HG02678 (cell line): ENCODE data around the gene HOXA10.

Experiments
- ATAC-seq: cut with Tn5 transposase; IDR thresholded peaks from one replicate; pipeline ENCODE4 v1.9.1; 2021; ENCODE audit warnings: mild to moderate bottlenecking, moderate library complexity; ENCODE audit not compliant: unreplicated experiment

HOXA10 gene

DNA sequence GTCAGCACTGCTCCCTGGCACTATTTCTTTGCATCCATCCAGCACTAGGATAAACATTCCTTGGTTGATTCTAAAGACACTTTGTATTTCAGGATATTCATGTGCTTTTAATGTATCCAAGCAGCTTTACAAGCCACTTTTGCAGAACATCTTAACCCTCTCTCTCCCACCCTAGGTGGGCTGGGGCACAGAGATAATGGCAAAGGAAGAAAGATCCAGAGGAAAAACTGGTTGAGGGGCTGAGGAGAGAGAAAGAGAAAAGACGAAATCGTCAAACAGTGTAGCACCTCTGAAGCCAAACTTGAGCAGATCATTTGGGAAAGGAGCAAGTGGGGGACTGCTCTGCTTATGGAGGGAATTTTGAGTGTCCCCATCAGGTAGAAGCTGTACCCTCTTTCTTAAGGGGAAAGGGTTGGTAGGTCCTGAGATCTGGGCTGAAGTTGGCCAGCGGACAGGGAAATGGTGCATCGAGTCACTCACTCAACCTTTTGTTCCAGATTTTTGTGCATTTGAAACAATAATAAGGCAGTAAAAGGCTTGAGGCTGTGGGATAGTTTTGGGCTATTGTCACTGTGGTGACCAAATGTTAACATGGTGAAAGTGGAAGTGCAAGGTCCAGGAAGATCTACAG is 30.0 kb upstream of the HOXA10 start:
- no peak for ATAC-seq

DNA sequence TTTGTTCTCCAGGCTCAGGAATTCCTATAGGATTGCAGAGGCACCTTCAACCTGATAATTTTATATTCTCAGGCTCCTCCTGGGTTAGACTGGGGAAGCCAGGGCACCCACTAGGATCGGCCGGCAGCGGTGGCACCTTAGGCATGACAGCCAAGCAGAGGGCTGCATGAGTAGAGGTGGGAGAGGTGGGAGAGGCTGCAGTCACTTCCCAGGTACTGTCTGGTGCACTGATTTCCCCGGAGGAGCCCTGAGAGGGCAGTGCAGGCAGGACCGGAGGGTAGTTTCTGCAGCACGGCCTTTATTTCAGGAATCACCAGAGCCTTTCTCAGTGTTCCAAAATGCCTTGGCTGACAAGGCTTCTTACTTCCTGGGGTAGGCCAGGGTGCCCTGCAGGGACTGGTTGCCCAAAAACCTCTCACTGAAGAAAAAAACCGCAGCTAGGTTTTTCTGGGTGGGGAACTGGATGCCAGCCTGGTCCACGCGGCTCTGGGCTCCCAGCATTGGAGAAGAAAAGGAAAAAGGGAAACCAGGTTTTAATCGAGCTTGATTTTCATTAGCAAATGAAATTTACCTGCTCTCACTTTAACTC is 29.3 kb upstream of the HOXA10 start:
- no peak for ATAC-seq

DNA sequence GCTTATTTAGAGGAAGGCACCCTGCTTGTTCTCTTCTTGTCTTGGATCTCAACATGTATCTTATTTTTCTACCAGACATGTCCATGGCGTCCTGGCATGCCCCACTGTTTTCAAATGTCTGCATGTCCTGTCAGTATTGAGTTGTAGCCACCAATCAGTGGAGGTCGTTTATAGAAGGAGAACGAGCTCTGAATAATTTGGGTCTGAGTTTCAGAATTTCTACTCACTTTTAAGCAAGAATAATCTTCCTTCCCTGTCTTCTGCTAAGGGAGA is 28.7 kb upstream of the HOXA10 start:
- ATAC-seq, result no peak

DNA sequence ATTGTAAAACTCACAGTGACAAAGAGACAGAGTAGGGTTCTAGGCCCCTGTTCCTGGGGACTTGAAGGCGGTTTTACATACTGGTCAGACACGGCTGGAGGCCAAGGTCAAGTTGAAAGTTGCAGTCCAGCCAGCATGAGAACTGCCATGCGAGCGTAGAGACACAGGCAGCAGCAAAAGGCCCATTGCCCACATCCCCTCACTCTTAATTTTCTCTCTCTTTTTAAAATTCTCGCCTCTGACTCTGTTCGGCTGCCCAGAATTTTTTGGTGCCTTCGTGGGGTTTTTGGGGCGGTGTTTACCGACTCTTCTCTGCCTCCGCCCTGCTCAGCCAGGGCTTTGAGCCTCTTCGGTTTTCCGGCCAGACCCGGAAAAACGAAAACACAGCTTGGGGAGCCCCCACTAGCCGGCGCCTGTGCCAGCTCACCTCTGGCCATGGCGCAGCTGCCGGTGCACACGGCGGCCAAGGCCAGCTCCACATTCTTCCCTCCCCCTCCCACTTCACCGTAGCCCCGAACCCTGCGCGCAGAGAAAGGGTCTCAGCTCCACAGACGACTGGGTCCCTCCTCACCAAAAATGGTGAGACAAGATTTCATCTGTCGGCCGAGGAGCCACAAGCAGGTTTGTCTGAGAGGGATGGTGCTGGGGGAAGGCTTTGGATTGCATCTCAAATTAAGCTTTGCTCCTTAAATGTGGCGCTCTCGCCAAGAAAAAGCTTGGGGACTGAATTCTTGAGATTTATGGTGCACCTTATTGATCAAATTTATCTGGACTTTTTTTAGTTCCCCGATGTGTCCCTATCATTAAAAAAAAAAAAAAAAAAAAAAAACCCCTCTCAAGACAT is 28.1 kb upstream of the HOXA10 start:
- no peak for ATAC-seq

DNA sequence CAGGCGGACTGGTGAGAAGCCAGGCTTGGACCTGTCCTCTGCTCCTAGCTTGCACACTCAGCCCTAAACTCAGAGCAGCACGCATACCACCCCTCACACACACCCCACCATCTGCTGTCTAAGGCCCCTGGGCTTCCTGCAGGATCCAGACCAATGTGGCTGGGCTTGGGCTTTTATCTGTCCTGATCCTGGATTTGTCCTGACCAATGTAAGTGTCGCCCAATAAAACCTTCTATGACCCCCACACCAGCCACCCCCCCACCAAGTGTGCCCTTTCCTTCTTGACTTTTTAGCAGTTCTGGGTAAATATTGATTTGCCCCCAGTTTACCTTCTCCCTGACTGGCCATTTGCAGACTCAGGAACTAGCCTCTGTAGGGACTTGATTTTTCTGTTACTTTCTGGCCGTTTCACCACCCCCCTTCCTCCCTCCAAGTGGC is 27.5 kb upstream of the HOXA10 start:
- ATAC-seq, result no peak

DNA sequence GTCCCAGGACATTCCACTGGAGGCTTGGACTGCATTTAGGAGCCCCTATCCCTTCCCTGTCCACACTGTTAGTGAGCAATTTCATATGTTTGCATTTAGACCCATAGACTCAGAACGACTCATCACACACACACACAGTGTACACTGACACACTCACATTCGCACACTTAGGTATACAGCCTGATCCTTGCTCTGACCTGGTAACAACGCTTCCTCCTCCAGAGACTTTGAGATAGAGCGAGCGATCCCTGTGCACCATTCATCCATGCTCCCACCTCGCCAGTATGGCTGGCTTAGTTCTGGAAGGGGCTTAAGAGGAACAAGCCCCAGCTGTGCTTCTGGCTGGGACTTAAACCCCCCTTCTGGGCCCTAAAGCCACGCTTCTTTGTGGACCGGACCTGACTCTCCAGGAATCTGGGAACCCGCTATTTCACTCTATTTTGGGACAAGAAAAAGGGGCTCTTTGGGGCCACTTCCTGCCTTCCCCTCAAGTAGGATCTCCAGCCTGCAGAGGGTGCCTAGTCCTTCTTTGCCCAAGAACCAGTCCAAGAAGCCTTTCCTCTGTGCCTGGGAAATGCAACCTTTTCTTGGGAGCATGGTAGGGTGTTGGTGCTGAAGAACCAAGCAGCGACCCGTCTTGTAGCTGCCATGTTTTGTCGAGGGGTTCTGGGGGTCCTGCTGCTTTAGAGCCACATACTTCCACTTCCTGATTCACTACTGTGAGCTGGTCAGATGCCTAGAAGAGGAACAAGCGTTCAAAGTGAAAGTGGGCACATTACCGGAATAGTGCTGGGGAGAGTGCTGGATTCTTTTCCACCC is 26.9 kb upstream of the HOXA10 start:
- no peak for ATAC-seq

DNA sequence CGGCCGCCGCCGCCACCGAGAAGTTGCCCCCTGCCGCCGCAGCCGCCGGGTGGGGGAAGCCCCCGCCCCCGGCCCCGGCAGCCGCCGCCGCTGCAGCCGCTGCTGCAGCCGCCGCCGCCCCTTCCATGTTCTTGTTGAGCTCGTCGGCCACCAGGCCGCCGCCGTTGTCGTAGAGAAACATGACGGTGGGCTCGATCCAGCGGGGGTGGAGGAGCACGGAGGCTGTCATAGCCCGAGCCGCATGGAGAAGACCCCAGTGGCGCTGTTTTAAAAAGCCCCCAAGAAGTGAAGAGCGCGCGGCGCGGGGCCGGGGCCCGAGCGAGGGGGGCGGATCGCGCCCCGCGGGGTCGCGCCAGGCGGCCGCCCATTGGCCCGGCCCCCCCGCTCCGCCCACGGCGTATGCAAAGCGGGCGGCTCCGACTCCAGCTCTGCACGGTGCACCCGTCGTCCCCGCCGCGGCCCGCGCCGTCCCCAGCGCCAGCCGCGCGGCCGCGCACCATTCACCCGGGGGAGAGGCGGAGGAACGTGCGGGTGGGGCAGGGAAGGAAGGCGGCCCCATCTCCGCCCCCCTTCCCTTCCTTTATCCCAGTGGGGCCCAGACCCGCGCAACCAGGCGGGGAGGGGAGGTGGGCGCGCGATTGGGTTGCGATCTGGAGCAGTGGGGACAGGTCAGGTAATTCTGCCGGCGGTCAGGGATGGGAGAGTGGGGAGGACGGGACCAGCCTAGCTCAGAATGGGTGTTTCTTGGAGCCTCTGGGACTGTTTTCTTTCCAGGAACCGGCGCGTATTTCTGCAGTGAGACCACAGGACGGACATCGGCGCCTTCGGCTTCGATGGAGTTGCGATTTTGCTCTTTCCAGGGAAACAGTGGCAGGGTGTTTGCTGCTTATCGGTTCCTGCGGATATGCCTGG is 26.0 kb upstream of the HOXA10 start, which contains the start of gene HOXA13:
TSS of gene HOXA13 (minus strand) at position 243 of the 912 bp plus-strand sequence. CDS start at position 229, 14 bp downstream.
- no peak for ATAC-seq

DNA sequence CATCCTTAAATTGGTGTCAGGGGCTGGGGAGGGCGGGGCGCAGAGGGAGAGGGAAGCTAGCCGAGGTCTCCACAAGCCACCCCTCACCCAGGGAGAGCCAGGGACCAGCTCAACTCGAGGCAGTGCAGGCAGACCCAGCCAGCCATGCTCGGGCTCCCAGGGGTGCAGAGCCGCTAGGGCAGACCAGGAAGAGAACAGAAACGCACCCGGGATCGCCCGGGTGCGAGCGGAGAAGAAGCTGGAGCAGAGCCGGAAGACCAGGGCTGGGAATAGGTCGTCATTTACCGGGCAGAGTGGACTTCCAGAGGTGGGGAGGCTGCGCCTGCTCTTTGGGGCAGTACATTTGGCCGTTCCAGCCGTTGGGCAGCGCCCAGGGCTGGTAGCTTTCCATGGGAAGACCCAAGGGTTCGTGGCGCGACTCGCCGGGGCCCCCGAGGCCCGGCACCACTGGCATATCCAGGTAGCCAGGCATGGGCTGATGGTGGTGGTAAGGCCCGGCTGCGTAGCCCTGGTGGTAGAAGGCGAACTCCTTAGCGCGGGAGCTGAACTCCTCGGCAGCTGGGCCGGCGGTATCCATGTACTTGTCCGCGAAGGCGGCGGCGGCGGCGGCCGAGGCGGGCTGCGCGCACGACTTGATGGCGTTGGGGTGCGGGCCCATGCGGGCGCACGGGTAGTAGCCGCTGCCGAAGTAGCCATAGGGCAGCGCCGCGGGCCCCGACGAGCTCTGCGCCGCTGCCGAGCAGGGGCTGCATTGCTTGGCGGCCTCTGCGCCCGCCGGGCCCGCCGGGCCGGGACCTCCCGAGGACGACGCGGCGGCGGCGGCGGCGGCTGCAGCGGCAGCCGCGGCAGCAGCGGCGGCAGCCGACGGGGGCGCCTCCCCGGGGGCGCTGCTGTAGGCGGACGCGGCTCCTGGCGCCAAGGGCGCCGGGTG is 25.0 kb upstream of the HOXA10 start:
- ATAC-seq, result no peak

DNA sequence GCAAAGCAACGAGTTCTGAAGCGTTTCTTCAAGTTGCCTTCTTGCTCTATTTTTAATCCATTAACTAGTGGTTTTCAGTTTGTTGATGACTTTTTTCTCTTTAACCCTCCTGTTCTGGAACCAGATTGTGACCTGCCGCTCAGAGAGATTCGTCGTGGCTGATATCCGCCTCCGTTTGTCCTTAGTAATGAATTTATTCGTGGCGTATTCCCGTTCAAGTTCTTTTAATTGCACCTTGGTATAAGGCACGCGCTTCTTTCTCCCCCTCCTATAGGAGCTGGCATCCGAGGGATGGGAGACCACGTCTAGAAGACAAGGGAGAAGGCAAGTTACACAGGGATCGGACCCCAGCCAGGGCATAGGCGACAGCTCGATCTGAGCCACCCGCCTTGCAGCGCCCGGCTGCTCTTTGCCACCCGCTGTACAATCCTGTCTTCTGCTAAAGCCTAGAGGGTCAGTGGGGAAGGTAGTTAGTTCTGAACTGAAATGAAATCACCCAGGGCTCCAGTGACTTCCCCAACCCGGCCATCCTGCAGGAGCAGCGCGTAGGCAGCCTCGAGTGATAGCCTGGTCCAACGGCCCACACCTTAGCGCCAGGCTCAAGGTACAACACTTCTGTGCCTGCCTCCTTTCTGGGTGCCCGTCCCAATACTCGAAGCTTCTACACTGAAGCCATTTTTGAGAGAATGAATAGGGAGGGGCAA is 24.2 kb upstream of the HOXA10 start:
- ATAC-seq, result no peak

DNA sequence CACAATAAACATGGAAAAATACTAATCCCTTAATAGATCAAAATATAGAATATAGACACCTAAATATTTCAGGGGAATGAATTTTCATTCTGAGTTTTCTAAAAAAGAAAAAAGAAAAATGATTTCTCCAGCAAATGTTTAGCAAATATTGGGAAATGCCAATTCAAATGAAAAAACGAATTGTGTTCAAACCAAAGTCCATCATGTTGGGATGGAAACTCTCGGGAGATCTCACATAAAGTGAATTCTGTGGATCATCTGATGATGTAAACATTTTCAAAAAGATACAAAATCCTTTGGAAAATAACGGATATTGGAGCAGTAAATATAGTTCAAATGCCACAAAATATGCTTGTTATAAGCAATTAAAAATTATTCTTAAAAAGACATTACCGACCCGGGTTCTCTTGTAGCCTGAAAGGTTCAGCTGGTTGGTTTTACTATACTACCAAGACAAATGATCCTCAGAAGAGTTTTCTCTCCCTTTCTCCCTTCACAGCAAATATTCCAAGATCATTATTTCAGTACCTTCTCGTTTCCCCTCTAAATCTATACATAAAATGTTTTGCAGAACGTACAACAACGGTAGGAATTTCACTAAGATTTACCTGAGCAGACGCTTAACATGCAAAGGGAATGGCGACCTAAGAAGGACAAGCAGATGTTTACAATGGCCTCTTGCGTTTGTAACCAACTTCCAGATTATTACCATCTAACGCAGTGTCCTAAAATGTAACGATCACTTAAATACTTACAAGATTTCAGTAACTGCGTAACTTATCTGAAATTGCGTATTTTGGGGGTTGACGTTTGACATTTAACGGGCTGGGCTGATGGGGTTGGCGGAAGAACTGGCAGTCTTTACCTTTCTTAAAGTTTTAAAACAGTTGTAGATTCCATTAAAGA is 23.3 kb upstream of the HOXA10 start:
- no peak for ATAC-seq

DNA sequence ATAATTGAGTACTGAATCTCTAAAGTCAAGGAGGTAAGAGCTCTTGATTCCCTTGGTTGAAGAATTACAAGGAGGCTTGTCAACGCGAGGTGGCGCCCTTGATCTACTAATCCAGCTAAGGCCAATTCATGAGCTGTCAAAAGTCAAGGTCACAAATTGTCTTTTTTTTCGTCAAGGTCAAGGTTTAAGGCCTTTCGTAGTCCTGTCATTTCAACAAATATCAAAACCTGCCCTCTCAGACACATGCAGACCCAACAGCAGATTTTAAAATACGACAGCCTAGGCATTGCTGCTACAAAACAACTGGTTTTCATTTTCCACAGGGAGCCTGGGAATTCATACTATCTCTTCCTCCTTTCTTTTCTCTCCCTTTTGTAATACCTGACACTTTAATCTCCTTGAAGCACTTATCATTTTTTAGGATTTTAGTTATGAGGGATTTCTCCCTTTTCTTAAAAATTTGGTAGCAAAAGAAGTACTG is 22.2 kb upstream of the HOXA10 start:
- no peak for ATAC-seq

DNA sequence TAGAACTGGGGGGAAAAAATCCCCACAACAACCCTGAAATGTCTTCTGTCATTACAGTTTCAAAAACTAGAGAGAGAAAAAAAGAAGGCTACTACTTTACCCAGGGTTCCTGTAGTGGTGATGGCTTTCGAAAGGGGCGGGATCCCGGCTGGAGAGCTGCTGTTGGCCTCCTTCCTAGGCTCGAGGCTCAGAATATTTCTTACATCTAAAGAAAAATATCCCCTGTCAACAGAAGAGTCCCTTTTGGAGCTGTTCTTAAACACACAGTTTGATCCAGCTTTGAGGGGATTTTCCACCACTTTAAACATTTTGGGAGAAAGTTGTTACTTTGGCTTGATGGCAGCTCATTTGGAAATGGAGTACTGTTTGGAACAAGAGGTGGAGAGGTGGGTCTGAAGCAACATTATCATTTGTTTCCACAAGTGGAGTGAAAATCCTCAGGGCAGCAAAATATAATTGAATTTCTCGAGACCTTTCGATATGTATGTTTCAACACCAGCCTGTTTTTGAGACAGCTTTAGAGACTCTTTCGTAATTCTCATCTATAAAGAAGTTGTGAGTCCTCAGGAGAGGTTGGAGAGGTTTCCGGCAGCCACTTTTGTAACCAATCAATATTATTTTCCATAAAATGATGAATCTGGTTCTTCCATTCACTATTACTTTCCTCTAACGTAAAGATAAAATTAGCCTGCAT is 20.7 kb upstream of the HOXA10 start:
- ATAC-seq, result no peak

DNA sequence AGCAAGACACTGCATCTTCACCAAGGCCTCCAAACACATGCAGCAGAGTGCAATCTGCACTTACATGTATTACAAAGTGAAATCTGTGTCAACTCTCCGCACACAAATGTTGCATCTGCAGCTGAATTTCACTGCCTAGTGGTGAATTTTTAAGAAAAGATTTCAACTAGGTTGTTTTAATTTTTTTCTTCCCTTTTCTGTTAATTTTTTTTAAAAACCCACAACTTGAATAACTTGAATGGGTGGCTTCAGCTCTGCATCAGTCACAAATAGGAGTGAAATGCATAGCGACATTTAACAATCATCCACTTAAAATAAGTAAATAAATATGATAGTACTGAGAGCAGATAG is 19.9 kb upstream of the HOXA10 start:
- ATAC-seq, result no peak

DNA sequence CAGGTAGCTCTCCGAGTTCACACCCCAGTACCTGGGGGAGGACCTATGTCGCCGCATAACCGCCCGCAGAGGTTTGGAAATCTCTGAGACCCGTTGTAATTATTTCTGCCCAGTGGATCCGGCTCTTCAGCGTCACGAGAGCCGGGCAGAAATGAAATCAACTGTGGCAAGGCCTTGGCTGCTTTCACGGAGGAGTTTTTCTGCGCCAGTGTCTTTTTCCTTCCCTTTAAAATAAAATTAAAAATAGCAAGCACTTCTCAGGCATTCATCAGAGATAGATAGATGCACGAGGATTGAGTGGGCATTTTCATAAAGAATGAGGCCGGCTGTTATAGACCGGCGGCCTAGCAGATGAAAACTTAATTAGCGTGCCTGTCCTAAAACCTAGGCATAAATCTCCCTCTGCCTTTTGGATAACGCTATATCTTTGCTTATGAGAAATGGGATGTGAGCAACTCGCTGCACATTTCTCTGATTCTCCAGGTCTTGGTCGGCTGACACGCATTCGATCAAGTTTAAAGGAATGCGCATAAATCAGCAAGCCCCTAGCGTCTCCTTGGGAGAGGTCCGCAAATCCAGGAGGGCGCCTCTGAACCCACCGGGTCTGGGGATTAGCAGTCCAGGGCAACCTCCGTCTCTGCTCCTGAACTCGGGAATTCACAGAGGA is 19.3 kb upstream of the HOXA10 start:
- ATAC-seq, result no peak

DNA sequence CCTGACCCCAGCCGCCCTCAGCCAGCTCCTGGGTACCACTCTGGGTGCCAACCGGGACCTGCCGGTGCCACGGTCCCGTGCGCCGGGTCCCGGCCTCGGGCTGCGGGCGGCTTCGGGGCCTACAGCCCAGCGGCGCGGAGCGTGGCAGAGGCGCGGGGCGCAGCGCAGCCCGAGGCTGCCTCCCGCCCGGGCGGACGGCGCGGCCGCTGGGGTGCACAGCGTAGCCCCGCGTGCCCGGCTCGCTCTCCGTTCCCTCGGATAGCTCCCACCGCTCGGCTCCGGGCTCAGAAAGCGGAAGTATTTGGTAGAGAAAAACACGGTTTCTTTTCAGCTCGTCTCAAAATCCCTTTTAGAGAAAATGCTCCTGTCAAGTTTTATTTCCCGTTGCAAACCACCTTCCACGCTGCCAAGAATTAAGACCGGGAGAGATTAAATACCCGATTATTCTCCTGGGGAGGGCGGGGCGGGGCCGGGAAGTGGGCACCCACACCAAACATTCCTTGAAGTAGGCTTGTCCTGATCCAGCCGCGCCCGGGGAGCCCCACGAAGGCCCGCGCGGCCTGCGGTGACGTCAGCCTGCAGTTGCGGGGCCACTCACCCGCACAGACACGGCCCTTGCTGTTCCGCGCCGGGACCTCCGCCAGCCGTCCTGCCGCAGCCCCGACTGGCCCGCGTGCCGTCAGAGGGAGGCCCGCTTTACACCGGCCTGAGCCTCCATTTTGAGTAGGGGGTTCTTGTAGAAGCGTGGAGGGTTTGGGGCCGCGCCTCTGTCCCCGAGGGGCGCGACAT is 18.6 kb upstream of the HOXA10 start:
- ATAC-seq, result no peak
